Mesendoderm (in vitro differentiated cells): ENCODE measurements around the gene KYAT1.

Source experiments
- DNase-seq: peaks from one replicate; pipeline ENCODE4 v3.0.0; 2013
- H2AK5ac ChIP-seq: 2 replicates; pipeline ENCODE4 v1.6.1; 2013; ENCODE audit warnings: low read length, inconsistent platforms
- H2BK120ac ChIP-seq: 2 replicates; pipeline ENCODE4 v1.6.1; 2013; ENCODE audit warnings: low read depth, mild to moderate bottlenecking, low read length, moderate library complexity, mixed read lengths
- H2BK15ac ChIP-seq: replicated peaks from 2 replicates; pipeline ENCODE4 v1.6.1; 2013; ENCODE audit warnings: low read depth, mild to moderate bottlenecking, moderate library complexity
- H2BK5ac ChIP-seq: 2 replicates; pipeline ENCODE4 v1.6.1; 2013; ENCODE audit warnings: low read length, inconsistent platforms
- H3K18ac ChIP-seq: 2 replicates; pipeline ENCODE4 v1.6.1; 2013; ENCODE audit warnings: mild to moderate bottlenecking, low read length, mixed read lengths
- H3K23ac ChIP-seq: one replicate; pipeline ENCODE4 v1.6.1; 2013; ENCODE audit warnings: low read length
- H3K27ac ChIP-seq: 2 replicates; pipeline ENCODE4 v1.5.1; 2013; ENCODE audit warnings: low read depth, mild to moderate bottlenecking, inconsistent platforms, low read length, moderate library complexity
- H3K27me3 ChIP-seq: 2 replicates; pipeline ENCODE4 v1.6.1; 2013; ENCODE audit warnings: low read length, control low read depth, mild to moderate bottlenecking, inconsistent platforms; ENCODE audit not compliant: insufficient read depth, poor library complexity
- H3K36me3 ChIP-seq: 2 replicates; pipeline ENCODE4 v1.6.1; 2013; ENCODE audit warnings: low read length, inconsistent platforms; ENCODE audit not compliant: control insufficient read depth, insufficient read depth
- H3K4ac ChIP-seq: one replicate; pipeline ENCODE4 v1.6.1; 2013; ENCODE audit warnings: low read depth, mild to moderate bottlenecking, low read length, moderate library complexity
- H3K4me1 ChIP-seq: 2 replicates; pipeline ENCODE4 v1.6.1; 2013; ENCODE audit warnings: low read depth, low read length, inconsistent platforms; ENCODE audit not compliant: control insufficient read depth
- H3K4me2 ChIP-seq: 2 replicates; pipeline ENCODE4 v1.6.1; 2013; ENCODE audit warnings: low read length
- H3K4me3 ChIP-seq: 2 replicates; pipeline ENCODE4 v1.5.1; 2013; ENCODE audit warnings: mild to moderate bottlenecking, low read length
- H3K56ac ChIP-seq: one replicate; pipeline ENCODE4 v1.6.1; 2013; ENCODE audit warnings: low read length
- H3K79me1 ChIP-seq: 2 replicates; pipeline ENCODE4 v1.6.1; 2013; ENCODE audit warnings: low read length, inconsistent platforms
- H3K79me2 ChIP-seq: 2 replicates; pipeline ENCODE4 v1.6.1; 2013; ENCODE audit warnings: mild to moderate bottlenecking, low read length; ENCODE audit not compliant: control insufficient read depth, insufficient read depth
- H3K9ac ChIP-seq: 2 replicates; pipeline ENCODE4 v1.6.1; 2013; ENCODE audit warnings: low read length, inconsistent platforms
- H4K5ac ChIP-seq: one replicate; pipeline ENCODE4 v1.6.1; 2013; ENCODE audit warnings: low read length
- H4K8ac ChIP-seq: one replicate; pipeline ENCODE4 v1.6.1; 2013; ENCODE audit warnings: low read depth, mild to moderate bottlenecking, control low read depth, low read length, moderate library complexity
- WGBS: extraction: QIAGEN DNeasy Blood & Tissue Kit; methylation state at CpG from one replicate; pipeline ENCODE4 v1.1.7; 2013; ENCODE audit warnings: low lambda C conversion rate, missing lambda C conversion rate; ENCODE audit not compliant: insufficient coverage; ENCODE audit errors: extremely low coverage; 5-methylcytosine and 5-hydroxymethylcytosine counted together

KYAT1 gene

DNA sequence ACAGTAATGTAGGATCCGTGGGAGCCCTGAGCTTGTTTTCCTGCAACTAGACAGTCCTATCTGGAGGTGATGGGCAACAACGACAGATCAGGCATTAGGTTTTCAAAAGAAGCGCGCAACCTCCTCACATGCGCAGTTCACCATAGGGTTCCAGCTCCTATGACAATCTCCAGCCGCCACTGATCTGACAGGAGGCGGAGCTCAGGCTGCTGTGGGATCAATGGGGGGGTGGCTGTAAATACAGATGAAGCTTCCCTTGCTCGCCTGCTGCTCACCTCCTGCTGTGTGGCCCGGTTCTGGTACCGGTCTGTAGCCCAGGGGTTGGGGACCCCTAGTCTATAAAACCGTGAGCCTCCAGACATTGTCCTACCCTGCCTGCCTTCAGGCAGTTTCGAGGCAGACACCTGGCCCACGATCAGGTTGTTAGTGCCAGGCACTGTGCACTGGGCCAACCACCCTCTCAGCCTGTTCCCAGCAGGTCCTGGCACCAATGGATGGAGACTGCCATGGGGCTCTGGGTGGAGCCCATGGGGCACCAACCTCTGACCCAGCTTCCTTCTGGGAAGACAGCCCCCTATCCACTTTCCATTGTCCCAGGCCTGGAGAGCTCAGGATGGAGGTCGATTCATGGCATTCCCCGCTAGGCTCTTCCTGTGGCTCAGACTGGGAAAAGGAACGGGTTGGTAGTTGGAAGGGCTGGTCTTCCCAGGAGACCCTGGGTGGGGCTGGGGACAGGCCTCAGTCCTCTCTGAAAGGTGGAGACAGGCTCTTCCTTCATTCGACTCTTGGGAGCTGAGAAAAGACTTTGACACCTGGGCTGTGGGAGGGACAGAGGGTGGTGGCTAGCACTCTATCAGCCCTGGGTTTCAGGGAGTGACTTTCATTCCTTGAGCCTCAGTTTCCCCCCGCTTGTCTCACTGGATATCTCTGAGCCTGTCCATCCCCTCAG lies 61.8 kb downstream of the KYAT1 start:
- Histone ChIP-seq H3K56ac (no peak overlapping the region), H3K4me3 (no peak overlapping the region), H3K36me3 (peaks cover 9% of the 10 kb centered on the region), H3K4me1 (no peaks in the 10 kb centered on the region), H3K79me1 (no peaks in the 10 kb centered on the region), H4K5ac (no peak overlapping the region), H3K4ac (no peak overlapping the region), H3K27me3 (no peaks in the 10 kb centered on the region), H3K18ac (no peak overlapping the region), H3K9ac (no peak overlapping the region), H3K23ac (no peak overlapping the region), H2AK5ac (no peak overlapping the region), H3K27ac (no peak overlapping the region), H2BK15ac (no peak overlapping the region), H2BK5ac (no peak overlapping the region), H2BK120ac (no peak overlapping the region), H3K79me2 (no peaks in the 10 kb centered on the region), H3K4me2 (no peak overlapping the region), H4K8ac (no peak overlapping the region)
- peak; percentile 36 for DNase-seq
- WGBS: no CpG with 5 or more reads among the region's 18 CpGs

DNA sequence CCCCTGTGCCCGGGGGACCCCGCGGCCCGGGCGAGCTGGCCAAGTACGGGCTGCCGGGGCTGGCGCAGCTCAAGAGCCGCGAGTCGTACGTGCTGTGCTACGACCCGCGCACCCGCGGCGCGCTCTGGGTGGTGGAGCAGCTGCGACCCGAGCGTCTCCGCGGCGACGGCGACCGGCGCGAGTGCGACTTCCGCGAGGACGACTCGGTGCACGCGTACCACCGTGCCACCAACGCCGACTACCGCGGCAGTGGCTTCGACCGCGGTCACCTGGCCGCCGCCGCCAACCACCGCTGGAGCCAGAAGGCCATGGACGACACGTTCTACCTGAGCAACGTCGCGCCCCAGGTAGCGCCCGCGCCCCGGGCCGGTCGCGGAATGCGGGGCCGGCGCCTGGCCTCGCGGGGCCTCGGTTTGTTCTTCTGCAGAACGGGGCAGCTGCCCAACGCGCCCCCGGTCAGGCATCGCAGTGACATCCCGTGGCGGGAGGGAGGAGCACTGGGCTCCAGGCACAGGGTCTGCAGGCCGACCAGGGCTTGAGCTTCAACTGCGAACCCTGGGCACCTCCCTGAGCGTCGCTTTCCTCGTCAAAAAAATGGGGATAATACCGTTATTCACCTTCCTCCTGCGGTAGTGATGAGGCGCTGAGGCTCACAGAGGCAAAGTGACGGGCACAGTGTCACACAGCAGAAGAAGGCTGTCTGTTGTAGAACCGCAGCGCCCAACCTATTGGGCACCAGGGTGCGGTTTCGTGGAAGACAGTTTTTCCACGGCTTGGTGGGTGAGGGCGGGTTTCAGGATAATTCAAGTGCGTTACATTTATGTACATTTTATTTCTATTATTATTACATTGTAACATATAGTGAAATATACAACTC lies 62.7 kb downstream of the KYAT1 start:
- peak overlapping the region; percentile 49 for H3K4ac ChIP-seq
- no peak overlapping the region for H2BK5ac ChIP-seq
- H3K4me1 ChIP-seq: no peaks in the 10 kb centered on the region
- H3K79me1 ChIP-seq: no peaks in the 10 kb centered on the region
- peak overlapping the region; percentile 95 for H3K56ac ChIP-seq
- H3K36me3 ChIP-seq: peaks cover 4% of the 10 kb centered on the region
- no peak overlapping the region for H2BK120ac ChIP-seq
- peak; percentile 53 for DNase-seq
- WGBS: no CpG with 5 or more reads among the region's 90 CpGs
- no peaks in the 10 kb centered on the region for H3K27me3 ChIP-seq
- no peak overlapping the region for H3K18ac ChIP-seq
- H2AK5ac ChIP-seq: no peak overlapping the region
- no peaks in the 10 kb centered on the region for H3K79me2 ChIP-seq
- H3K27ac ChIP-seq: no peak overlapping the region
- peak overlapping the region; percentile 97 for H3K4me2 ChIP-seq
- no peak overlapping the region for H2BK15ac ChIP-seq
- H3K4me3 ChIP-seq: peak overlapping the region; percentile 60
- no peak overlapping the region for H4K5ac ChIP-seq
- peak overlapping the region; percentile 79 for H3K9ac ChIP-seq
- no peak overlapping the region for H4K8ac ChIP-seq
- H3K23ac ChIP-seq: peak overlapping the region; percentile 89

DNA sequence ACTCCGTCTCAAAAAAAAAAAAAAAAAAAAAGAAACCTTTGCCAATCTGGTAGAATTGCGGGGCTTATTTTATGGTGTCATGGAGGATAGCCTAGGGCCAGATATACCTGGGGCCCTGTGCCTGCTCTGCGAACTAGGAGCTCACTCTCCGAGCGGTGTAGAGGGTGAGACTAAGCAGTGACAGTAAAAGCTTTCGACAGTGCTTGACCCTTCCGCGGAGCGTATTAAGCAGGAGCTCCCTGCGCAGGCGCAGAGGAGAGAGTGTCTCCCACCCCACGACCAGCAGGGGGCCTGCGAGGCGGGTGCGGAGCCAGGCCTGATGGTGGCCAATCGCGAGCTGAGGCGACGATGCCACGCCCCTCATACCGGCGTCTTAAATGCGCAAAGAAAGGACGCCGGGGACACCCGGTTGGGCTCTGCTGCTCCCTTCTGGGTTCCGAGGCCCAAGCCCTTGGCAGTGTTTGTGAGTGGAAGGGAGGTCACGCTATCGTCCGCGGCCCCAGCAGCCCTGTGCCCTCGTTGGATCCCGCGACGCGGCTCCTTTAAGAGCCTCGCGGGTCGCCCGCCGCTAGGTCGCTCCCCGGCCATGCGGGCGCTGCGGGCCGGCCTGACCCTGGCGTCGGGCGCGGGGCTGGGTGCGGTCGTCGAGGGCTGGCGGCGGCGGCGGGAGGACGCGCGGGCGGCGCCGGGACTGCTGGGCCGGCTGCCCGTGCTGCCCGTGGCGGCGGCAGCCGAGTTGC lies 63.5 kb downstream of the KYAT1 start, which contains the start of gene ENDOG:
Gene ENDOG, plus strand, starts transcription at position 402 of the 740 bp plus-strand sequence. Its CDS starts 185 bp downstream, at position 587.
- no peaks in the 10 kb centered on the region for H3K79me2 ChIP-seq
- H3K18ac ChIP-seq: no peak within 1 kb of the TSS
- H3K27me3 ChIP-seq: no peaks in the 10 kb centered on the region
- peak within 1 kb of the TSS; percentile 89 for H3K23ac ChIP-seq
- peak within 1 kb of the TSS; percentile 55 for H3K27ac ChIP-seq
- no peaks in the 10 kb centered on the region for H3K4me1 ChIP-seq
- no peaks in the 10 kb centered on the region for H3K79me1 ChIP-seq
- peak within 1 kb of the TSS; percentile 79 for H3K9ac ChIP-seq
- H4K8ac ChIP-seq: no peak within 1 kb of the TSS
- H2AK5ac ChIP-seq: no peak within 1 kb of the TSS
- WGBS: no CpG with 5 or more reads among the region's 70 CpGs
- no peak within 1 kb of the TSS for H4K5ac ChIP-seq
- H2BK120ac ChIP-seq: no peak within 1 kb of the TSS
- H3K36me3 ChIP-seq: peaks cover 3% of the 10 kb centered on the region
- no peak within 1 kb of the TSS for H2BK5ac ChIP-seq
- DNase-seq: peak; percentile 98
- peak within 1 kb of the TSS; percentile 95 for H3K56ac ChIP-seq
- peak within 1 kb of the TSS; percentile 62 for H3K4me3 ChIP-seq
- H3K4ac ChIP-seq: peak within 1 kb of the TSS; percentile 49
- H2BK15ac ChIP-seq: no peak within 1 kb of the TSS
- peak within 1 kb of the TSS; percentile 97 for H3K4me2 ChIP-seq

DNA sequence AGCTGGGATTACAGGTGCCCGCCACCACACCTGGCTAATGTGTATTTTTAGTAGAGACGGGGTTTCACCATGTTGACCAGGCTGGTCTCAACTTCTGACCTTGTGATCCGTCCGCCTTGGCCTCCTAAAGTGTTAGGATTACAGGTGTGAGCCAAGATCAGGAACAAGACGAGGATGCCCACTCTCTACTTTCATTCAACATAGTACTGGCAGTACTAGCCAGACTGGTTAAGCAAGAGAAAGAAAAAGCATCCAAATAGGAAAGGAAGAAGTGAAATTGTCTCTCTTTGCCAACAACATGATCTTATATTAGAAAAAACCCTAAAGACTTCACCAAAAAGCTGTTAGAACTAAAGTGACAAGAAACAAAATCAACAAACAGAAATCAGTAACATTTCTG lies 70.9 kb downstream of the KYAT1 start:
- Histone ChIP-seq H2AK5ac (no peak overlapping the region), H3K4ac (no peak overlapping the region), H3K18ac (no peak overlapping the region), H3K36me3 (peaks cover 2% of the 10 kb centered on the region), H2BK120ac (no peak overlapping the region), H3K27me3 (no peaks in the 10 kb centered on the region), H4K5ac (no peak overlapping the region), H3K79me2 (no peaks in the 10 kb centered on the region), H3K23ac (no peak overlapping the region), H3K4me3 (no peak overlapping the region), H2BK5ac (no peak overlapping the region), H3K56ac (no peak overlapping the region), H3K4me2 (no peak overlapping the region), H3K79me1 (no peaks in the 10 kb centered on the region), H4K8ac (no peak overlapping the region), H3K9ac (no peak overlapping the region), H3K27ac (no peak overlapping the region), H3K4me1 (no peaks in the 10 kb centered on the region), H2BK15ac (no peak overlapping the region)
- WGBS: no CpG with 5 or more reads among the region's 5 CpGs
- DNase-seq: no peak

DNA sequence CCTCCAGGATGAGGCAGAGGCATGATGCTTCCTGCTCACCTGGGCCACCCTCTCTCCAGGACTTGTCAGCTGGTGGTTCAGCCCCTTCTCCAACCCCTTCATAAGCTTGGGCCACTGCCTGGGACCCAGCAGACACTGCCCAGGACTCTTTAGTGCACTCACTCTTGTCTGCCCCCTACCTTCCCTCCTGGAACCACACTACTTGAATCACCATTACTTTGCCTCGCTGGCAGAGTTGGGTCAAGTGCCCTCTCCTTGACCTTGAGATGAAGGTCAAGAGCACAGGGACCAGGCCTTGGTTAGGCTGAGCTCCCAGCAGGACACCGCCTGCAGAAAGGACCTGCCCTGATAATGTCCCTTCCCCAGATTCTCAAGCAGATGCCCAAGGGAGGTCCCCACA lies 71.9 kb downstream of the KYAT1 start:
- H3K79me2 ChIP-seq: no peaks in the 10 kb centered on the region
- H3K4me2 ChIP-seq: no peak overlapping the region
- no peak overlapping the region for H3K4me3 ChIP-seq
- peaks cover 6% of the 10 kb centered on the region for H3K36me3 ChIP-seq
- no peak overlapping the region for H2BK5ac ChIP-seq
- H2BK15ac ChIP-seq: no peak overlapping the region
- no peak overlapping the region for H4K8ac ChIP-seq
- no peak overlapping the region for H3K56ac ChIP-seq
- no peak overlapping the region for H3K27ac ChIP-seq
- no peak overlapping the region for H3K23ac ChIP-seq
- no peak for DNase-seq
- H4K5ac ChIP-seq: no peak overlapping the region
- H3K27me3 ChIP-seq: no peaks in the 10 kb centered on the region
- no CpG with 5 or more reads among the region's 2 CpGs for WGBS
- H3K79me1 ChIP-seq: no peaks in the 10 kb centered on the region
- no peak overlapping the region for H3K4ac ChIP-seq
- no peaks in the 10 kb centered on the region for H3K4me1 ChIP-seq
- H2AK5ac ChIP-seq: no peak overlapping the region
- H3K18ac ChIP-seq: no peak overlapping the region
- no peak overlapping the region for H2BK120ac ChIP-seq
- no peak overlapping the region for H3K9ac ChIP-seq
